Neuronal stem cell (in vitro differentiated cells): ENCODE results near the gene CD69. TPM values are rescaled to one million over a fixed set of nuclear protein-coding genes. Genes with fewer than 3 reads are reported as not detected.

Experiments
- DNase-seq: peaks from one replicate; pipeline ENCODE4 v3.0.0-alpha.2; 2013; ENCODE audit warnings: low spot score
- H2AFZ ChIP-seq: one replicate; pipeline ENCODE4 v1.6.1; 2013; ENCODE audit warnings: mild to moderate bottlenecking, low read length, inconsistent platforms
- H2AK5ac ChIP-seq: 2 replicates; pipeline ENCODE4 v1.6.1; 2013; ENCODE audit warnings: low read depth, mild to moderate bottlenecking, inconsistent platforms, low read length, moderate library complexity, mixed read lengths
- H2BK120ac ChIP-seq: 2 replicates; pipeline ENCODE4 v1.6.1; 2013; ENCODE audit warnings: low read depth, mild to moderate bottlenecking, inconsistent platforms, low read length, moderate library complexity, mixed read lengths
- H2BK12ac ChIP-seq: one replicate; pipeline ENCODE4 v1.6.1; 2013; ENCODE audit warnings: low read length, inconsistent platforms
- H2BK15ac ChIP-seq: 2 replicates; pipeline ENCODE4 v1.6.1; 2013; ENCODE audit warnings: mild to moderate bottlenecking, low read length, inconsistent platforms, mixed read lengths
- H2BK5ac ChIP-seq: one replicate; pipeline ENCODE4 v1.6.1; 2013; ENCODE audit warnings: inconsistent platforms, mild to moderate bottlenecking, low read length, moderate library complexity
- H3K14ac ChIP-seq: one replicate; pipeline ENCODE4 v1.6.1; 2013; ENCODE audit warnings: low read length, inconsistent platforms
- H3K18ac ChIP-seq: 2 replicates; pipeline ENCODE4 v1.6.1; 2013; ENCODE audit warnings: low read length, inconsistent platforms
- H3K23ac ChIP-seq: 2 replicates; pipeline ENCODE4 v1.6.1; 2013; ENCODE audit warnings: low read depth, mild to moderate bottlenecking, mixed read lengths, low read length, inconsistent platforms; ENCODE audit not compliant: poor library complexity
- H3K27ac ChIP-seq: replicated peaks from 3 replicates; pipeline ENCODE4 v1.5.1; 2013; ENCODE audit warnings: low read length, inconsistent platforms
- H3K27me3 ChIP-seq, 3 experiments: 2 replicates each; pipeline ENCODE4 v1.6.1; 2013; ENCODE audit warnings: low read length in 3 of 3, mild to moderate bottlenecking in 2 of 3, inconsistent platforms in 1 of 3, low read depth in 1 of 3, mixed read lengths in 1 of 3, moderate library complexity in 1 of 3; ENCODE audit not compliant: control insufficient read depth in 3 of 3, insufficient read depth in 3 of 3
- H3K36me3 ChIP-seq, 2 donors: replicated peaks in 1 of 2; 2 replicates each; pipeline ENCODE4 v1.6.1; 2013; ENCODE audit warnings: low read length in 2 of 2; ENCODE audit not compliant: control insufficient read depth in 2 of 2, insufficient read depth in 2 of 2
- H3K4ac ChIP-seq: 2 replicates; pipeline ENCODE4 v1.6.1; 2013; ENCODE audit warnings: inconsistent platforms, mild to moderate bottlenecking, low read length, moderate library complexity
- H3K4me1 ChIP-seq, 2 donors: 1 replicate in 1 of 2; 2 replicates in 1 of 2; pipeline ENCODE4 v1.6.1; 2013; ENCODE audit warnings: low read length in 2 of 2, low read depth in 1 of 2; ENCODE audit not compliant: control insufficient read depth in 2 of 2, insufficient read depth in 1 of 2
- H3K4me2 ChIP-seq: one replicate; pipeline ENCODE4 v1.6.1; 2013; ENCODE audit warnings: mild to moderate bottlenecking, low read length, inconsistent platforms; ENCODE audit not compliant: insufficient read depth, poor library complexity, severe bottlenecking
- H3K4me3 ChIP-seq, 2 donors: 2 replicates each; pipeline ENCODE4 v1.5.1; 2013; ENCODE audit warnings: low read length in 2 of 2, mild to moderate bottlenecking in 2 of 2, inconsistent platforms in 1 of 2, moderate library complexity in 1 of 2
- H3K79me1 ChIP-seq: one replicate; pipeline ENCODE4 v1.6.1; 2013; ENCODE audit warnings: low read depth, mild to moderate bottlenecking, inconsistent platforms, low read length, moderate library complexity
- H3K9ac ChIP-seq: one replicate; pipeline ENCODE4 v1.6.1; 2013; ENCODE audit warnings: mild to moderate bottlenecking, low read depth, low read length, inconsistent platforms; ENCODE audit not compliant: poor library complexity
- H3K9me3 ChIP-seq, 2 donors: replicated peaks in 1 of 2; 2 replicates each; pipeline versions ENCODE3 to v1.6.1; 2013; ENCODE audit warnings: low read length in 2 of 2, mild to moderate bottlenecking in 2 of 2, inconsistent platforms in 1 of 2, low read depth in 1 of 2, mixed read lengths in 1 of 2, moderate library complexity in 1 of 2; ENCODE audit not compliant: control insufficient read depth in 2 of 2, insufficient read depth in 1 of 2
- H4K8ac ChIP-seq: one replicate; pipeline ENCODE4 v1.6.1; 2013; ENCODE audit warnings: low read depth, mild to moderate bottlenecking, inconsistent platforms, low read length, moderate library complexity
- H4K91ac ChIP-seq: one replicate; pipeline ENCODE4 v1.6.1; 2013; ENCODE audit warnings: low read length, low read depth, mild to moderate bottlenecking, inconsistent platforms; ENCODE audit not compliant: poor library complexity
- WGBS, 2 donors: extraction: QIAGEN DNeasy Blood & Tissue Kit; methylation state at CpG; one replicate each; pipeline ENCODE4 v1.1.7; 2013; ENCODE audit warnings: missing lambda C conversion rate in 2 of 2, mixed read lengths in 1 of 2; ENCODE audit not compliant: insufficient read length in 2 of 2, insufficient replicate concordance in 1 of 2; ENCODE audit errors: extremely low coverage in 2 of 2; 5-methylcytosine and 5-hydroxymethylcytosine counted together
- polyA plus RNA-seq, 2 experiments: library from polyadenylated mRNA; stranded (reverse); fragments of 200-250 nt; gene quantifications; one replicate each; pipeline ENCODE4 v1.2.3, GENCODE V29; 2013

CD69 gene
- polyA plus RNA-seq (2013, experiment 1 of 2), result not detected
- polyA plus RNA-seq (2013, experiment 2 of 2), result not detected

- H2BK5ac ChIP-seq, result no peak within 1 kb of the TSS
- no peak within 1 kb of the TSS for H3K18ac ChIP-seq
- no peaks in the 10 kb centered on the region for H3K36me3 ChIP-seq
- no peak within 1 kb of the TSS for H3K27ac ChIP-seq
- H2AFZ ChIP-seq, result peak within 1 kb of the TSS; percentile 73
- H4K91ac ChIP-seq, result no peak within 1 kb of the TSS
- H3K4me2 ChIP-seq, result no peak within 1 kb of the TSS
- H2AK5ac ChIP-seq, result no peak within 1 kb of the TSS
- no peak within 1 kb of the TSS for H2BK120ac ChIP-seq
- H2BK12ac ChIP-seq, result no peak within 1 kb of the TSS
- H2BK15ac ChIP-seq, result no peak within 1 kb of the TSS
- no peaks in the 10 kb centered on the region for H3K9me3 ChIP-seq
- no peak within 1 kb of the TSS for H3K4me3 ChIP-seq
- H3K23ac ChIP-seq, result no peak within 1 kb of the TSS
- no peaks in the 10 kb centered on the region for H3K79me1 ChIP-seq
- H4K8ac ChIP-seq, result no peak within 1 kb of the TSS
- peaks cover 3 to 6% of the 10 kb centered on the region in 2 donors for H3K4me1 ChIP-seq
- no peak for DNase-seq
- no peak within 1 kb of the TSS for H3K14ac ChIP-seq
- peaks cover 0 to 3% (median 0%) of the 10 kb centered on the region in 3 experiments for H3K27me3 ChIP-seq
- no peak within 1 kb of the TSS for H3K9ac ChIP-seq
- no CpG with 5 or more reads among the region's 6 CpGs for WGBS, 2 donors
- H3K4ac ChIP-seq, result no peak within 1 kb of the TSS
Measured at GRCh38 chr12:9760699-9761418, at the start of gene CD69. Gene CD69 (minus strand): TSS chr12:9760901. CDS start chr12:9760820, 81 bp downstream.

- Histone ChIP-seq H4K91ac (no peak overlapping the region), H3K9me3 (no peaks in the 10 kb centered on the region), H2BK12ac (no peak overlapping the region), H3K79me1 (no peaks in the 10 kb centered on the region), H3K18ac (no peak overlapping the region), H3K27ac (no peak overlapping the region), H3K27me3 (no peaks in the 10 kb centered on the region), H3K23ac (no peak overlapping the region), H3K4me2 (no peak overlapping the region), H3K4me3 (no peak overlapping the region), H2AFZ (no peak overlapping the region), H3K4me1 (peaks cover 0 to 6% of the 10 kb centered on the region in 2 donors), H3K36me3 (no peaks in the 10 kb centered on the region), H2BK15ac (no peak overlapping the region), H2AK5ac (no peak overlapping the region), H2BK120ac (no peak overlapping the region), H3K9ac (no peak overlapping the region), H3K14ac (no peak overlapping the region), H2BK5ac (no peak overlapping the region), H4K8ac (no peak overlapping the region), H3K4ac (no peak overlapping the region)
- no peak for DNase-seq
Measured at GRCh38 chr12:9809866-9810265, 49.2 kb upstream of the CD69 start.

- Histone ChIP-seq H3K4ac (no peak overlapping the region), H3K4me3 (no peak overlapping the region), H2AFZ (no peak overlapping the region), H3K9ac (no peak overlapping the region), H4K91ac (no peak overlapping the region), H3K4me1 (peaks cover 0 to 6% of the 10 kb centered on the region in 2 donors), H2AK5ac (no peak overlapping the region), H2BK15ac (no peak overlapping the region), H3K27ac (no peak overlapping the region), H2BK120ac (no peak overlapping the region), H4K8ac (no peak overlapping the region), H3K27me3 (no peaks in the 10 kb centered on the region), H3K18ac (no peak overlapping the region), H3K4me2 (no peak overlapping the region), H3K9me3 (no peaks in the 10 kb centered on the region), H3K36me3 (no peaks in the 10 kb centered on the region), H2BK5ac (no peak overlapping the region), H3K79me1 (no peaks in the 10 kb centered on the region), H3K14ac (no peak overlapping the region), H2BK12ac (no peak overlapping the region), H3K23ac (no peak overlapping the region)
- no peak for DNase-seq
- 100% methylated on average over 1 of the region's 4 CpGs; no CpG with 5 or more reads in 1 of the 2 donors for WGBS, 2 donors
Measured at GRCh38 chr12:9809338-9809737, 48.6 kb upstream of the CD69 start.

- H3K9ac ChIP-seq, result no peak overlapping the region
- H3K36me3 ChIP-seq, result no peaks in the 10 kb centered on the region
- no peak overlapping the region for H3K4ac ChIP-seq
- H2BK12ac ChIP-seq, result no peak overlapping the region
- no peak overlapping the region for H2AK5ac ChIP-seq
- no peak overlapping the region for H3K18ac ChIP-seq
- no peaks in the 10 kb centered on the region for H3K79me1 ChIP-seq
- no peak overlapping the region for H2BK120ac ChIP-seq
- WGBS, 2 donors, result no CpG with 5 or more reads among the region's 3 CpGs
- H4K8ac ChIP-seq, result no peak overlapping the region
- no peaks in the 10 kb centered on the region for H3K27me3 ChIP-seq
- no peak overlapping the region for H2BK15ac ChIP-seq
- peaks cover 0 to 4% of the 10 kb centered on the region in 2 donors for H3K4me1 ChIP-seq
- H3K23ac ChIP-seq, result no peak overlapping the region
- no peak overlapping the region for H2BK5ac ChIP-seq
- H2AFZ ChIP-seq, result no peak overlapping the region
- H3K27ac ChIP-seq, result no peak overlapping the region
- no peak for DNase-seq
- no peaks in the 10 kb centered on the region for H3K9me3 ChIP-seq
- H3K4me3 ChIP-seq, result no peak overlapping the region
- H4K91ac ChIP-seq, result no peak overlapping the region
- H3K4me2 ChIP-seq, result no peak overlapping the region
- no peak overlapping the region for H3K14ac ChIP-seq
Measured at GRCh38 chr12:9808504-9808903, 47.8 kb upstream of the CD69 start.
